Fibroblast of pulmonary artery (primary cell): Measurements from ENCODE around the gene AMN.

Experiments used
- DNase-seq: peaks from one replicate; pipeline ENCODE4 v3.0.0-alpha.2; 2010; ENCODE audit warnings: low read depth
- H3K4me3 ChIP-seq: replicated peaks from 2 replicates; pipeline ENCODE4 v1.5.1; 2011; ENCODE audit warnings: low read depth, mild to moderate bottlenecking, control low read depth, low read length, moderate library complexity
- TF ChIP-seq, protein P1 (sequence below): IDR thresholded peaks from 2 replicates; pipeline ENCODE4 v1.5.1; 2011; ENCODE audit warnings: mild to moderate bottlenecking, control low read depth, low read length, inconsistent platforms; ENCODE audit errors: missing control alignments

The AMN gene

DNA sequence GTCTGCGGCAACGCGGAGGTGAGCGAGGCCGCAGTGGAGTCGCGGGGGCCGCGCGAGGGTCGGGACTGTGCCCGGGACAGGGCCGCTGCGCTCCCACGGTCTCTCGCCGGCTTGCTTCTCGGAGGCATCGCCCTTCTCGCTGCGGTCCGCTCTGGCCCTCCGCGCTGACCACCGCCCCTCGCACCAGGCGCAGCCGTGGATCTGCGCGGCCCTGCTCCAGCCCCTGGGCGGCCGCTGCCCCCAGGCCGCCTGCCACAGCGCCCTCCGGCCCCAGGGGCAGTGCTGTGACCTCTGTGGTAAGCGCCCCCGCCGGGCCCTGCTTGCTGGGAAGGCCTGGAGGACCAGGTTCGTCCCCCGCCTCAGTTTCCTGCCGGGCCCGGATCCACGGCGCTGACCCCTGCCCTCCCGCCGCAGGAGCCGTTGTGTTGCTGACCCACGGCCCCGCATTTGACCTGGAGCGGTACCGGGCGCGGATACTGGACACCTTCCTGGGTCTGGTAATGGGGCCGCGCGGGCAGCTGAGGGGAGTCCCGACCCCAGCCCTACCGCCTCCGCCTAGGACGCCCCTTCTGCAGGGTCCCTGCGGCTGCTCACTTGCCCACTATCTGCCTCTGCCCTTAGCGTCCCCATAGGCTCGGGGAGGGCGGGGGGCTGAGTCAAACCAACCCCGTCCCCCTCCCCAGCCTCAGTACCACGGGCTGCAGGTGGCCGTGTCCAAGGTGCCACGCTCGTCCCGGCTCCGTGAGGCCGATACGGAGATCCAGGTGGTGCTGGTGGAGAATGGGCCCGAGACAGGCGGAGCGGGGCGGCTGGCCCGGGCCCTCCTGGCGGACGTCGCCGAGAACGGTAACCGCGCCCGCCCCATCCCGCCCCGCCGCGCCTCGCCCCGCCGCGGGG lies 7.0 kb downstream of the AMN start:
- no peak overlapping the region for H3K4me3 ChIP-seq
- TF ChIP-seq, protein P1, sequence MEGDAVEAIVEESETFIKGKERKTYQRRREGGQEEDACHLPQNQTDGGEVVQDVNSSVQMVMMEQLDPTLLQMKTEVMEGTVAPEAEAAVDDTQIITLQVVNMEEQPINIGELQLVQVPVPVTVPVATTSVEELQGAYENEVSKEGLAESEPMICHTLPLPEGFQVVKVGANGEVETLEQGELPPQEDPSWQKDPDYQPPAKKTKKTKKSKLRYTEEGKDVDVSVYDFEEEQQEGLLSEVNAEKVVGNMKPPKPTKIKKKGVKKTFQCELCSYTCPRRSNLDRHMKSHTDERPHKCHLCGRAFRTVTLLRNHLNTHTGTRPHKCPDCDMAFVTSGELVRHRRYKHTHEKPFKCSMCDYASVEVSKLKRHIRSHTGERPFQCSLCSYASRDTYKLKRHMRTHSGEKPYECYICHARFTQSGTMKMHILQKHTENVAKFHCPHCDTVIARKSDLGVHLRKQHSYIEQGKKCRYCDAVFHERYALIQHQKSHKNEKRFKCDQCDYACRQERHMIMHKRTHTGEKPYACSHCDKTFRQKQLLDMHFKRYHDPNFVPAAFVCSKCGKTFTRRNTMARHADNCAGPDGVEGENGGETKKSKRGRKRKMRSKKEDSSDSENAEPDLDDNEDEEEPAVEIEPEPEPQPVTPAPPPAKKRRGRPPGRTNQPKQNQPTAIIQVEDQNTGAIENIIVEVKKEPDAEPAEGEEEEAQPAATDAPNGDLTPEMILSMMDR = no peak
- no peak for DNase-seq

DNA sequence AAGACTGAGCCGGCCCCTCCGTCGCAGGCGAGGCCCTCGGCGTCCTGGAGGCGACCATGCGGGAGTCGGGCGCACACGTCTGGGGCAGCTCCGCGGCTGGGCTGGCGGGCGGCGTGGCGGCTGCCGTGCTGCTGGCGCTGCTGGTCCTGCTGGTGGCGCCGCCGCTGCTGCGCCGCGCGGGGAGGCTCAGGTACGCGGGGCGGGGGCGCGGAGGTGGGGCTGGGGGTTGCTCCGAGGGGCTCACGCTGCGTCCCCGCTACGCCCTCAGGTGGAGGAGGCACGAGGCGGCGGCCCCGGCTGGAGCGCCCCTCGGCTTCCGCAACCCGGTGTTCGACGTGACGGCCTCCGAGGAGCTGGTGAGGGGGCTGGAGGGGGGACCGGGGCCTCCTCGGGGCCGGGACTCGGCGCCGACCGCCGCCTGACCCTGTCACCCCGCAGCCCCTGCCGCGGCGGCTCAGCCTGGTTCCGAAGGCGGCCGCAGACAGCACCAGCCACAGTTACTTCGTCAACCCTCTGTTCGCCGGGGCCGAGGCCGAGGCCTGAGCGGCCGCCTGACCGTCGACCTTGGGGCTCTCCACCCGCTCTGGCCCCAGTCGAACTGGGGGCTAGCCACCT lies 7.8 kb downstream of the AMN start:
- TF ChIP-seq, protein P1 = no peak
- no peak for DNase-seq
- H3K4me3 ChIP-seq = no peak overlapping the region

DNA sequence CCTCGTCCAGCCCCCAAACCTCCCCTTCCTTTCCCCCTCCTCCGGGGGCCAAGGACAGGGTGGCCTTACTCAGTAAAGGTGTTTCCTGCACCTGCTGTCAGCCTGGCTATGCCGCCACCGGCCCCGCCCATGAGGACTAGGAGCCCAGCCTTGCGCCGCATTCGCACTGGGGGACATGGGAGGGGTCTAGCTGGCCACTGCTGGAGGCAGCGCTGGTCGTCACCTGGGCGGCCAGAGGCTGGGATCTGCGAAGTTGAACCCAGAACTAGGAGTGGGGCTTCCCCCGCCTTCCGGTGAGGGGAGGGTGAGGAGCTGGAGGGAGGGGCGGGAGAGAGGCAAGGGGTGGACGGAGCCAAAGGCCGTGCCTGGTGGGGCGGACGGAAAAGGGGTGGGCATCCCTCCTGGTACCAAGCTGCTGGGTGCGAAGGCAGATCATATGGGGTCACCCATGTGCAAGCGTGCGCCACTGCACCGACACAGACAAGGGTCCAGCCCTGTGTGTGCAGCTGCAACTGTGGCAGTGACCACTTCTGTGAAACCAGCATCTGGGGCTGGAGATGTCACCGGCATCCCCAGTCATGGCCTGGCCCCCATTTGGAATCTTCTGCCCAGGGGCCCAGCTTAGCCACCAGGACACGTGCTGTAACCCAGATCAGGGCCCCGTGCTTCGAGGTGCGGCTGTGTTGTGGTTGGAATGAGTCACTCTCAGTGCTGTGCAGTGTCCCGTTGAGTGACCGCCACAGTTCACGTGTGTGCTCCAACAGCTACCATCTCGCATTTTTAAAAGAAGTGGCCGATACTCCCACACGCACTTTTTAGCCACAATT lies 8.5 kb downstream of the AMN start:
- peak; percentile 10 for DNase-seq
- TF ChIP-seq, protein P1 = no peak
- H3K4me3 ChIP-seq = no peak overlapping the region

DNA sequence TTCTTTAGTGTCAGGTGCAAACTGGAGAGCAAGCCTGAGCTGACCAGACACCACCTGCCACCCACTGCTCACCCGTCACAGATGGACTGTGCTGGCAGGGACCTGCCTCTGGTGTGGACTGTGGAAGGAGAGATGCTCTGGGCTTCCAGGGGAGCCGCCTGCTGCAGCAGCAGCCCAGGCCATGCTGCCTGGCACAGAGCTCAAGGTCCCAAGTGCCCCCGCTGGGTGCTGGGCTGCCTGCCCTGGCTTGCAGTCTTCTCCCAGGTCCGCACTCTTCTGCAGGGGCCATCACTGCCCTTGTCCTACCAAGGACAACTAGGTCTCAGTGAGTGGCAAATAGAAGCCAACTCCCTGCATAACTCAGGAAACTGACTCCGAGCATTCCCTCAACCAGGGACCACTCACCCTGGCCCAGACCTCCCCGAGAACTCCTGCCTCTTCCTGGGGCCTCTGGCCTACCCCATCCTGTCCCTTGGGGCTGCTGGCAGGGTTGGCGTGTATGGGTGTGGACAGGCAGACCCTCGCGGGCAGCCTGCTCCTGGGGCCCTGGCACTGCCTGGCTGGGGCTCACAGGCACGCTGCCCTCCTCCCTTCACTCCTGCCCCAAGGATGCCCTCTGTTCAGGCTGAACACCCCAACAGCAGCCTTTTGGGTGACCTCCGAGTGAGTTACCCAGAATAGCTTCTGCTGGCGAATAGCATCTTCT lies 9.3 kb downstream of the AMN start:
- no peak overlapping the region for H3K4me3 ChIP-seq
- DNase-seq = no peak
- TF ChIP-seq, protein P1 = no peak

DNA sequence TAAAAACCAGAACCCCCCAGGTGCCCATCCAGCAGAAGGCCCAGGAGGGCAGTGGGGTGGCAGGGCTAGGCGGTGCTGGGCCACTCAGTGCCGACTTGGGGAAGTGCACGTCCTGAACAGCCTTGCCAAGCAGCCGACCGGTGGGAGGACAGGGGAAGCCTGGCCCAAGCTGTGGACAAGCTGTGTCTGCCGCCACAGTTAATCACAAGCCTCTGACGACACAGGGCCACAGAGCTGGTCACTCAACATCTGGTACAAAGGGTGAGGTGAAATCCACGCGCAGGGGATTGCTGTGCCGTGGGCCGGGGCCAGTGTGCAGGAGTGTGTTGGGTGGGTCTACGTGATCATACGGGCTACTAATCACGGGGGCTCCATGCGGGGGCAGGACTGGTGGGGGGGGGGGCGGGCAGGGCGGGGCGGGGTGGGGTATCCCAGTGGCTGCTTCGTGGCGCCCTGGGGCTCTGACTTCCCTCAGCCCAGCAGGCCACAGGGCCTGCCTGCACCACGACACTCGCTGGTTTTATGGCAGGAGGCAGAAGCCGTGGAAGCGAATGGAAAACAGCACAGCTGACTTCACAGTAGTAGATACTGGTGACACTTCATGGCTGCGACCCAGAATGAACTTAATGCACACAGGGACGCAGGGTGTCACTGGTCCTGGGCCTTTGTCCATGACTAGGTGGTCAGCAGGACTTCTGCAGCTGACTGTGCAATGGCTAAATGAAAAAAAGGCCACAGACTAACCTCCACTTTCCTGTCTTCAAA lies 10.2 kb downstream of the AMN start:
- TF ChIP-seq, protein P1 = no peak
- H3K4me3 ChIP-seq = no peak overlapping the region
- no peak for DNase-seq
